Measurements from ENCODE around the gene PIGB. TPM values are rescaled to one million over a fixed set of nuclear protein-coding genes. Genes with fewer than 3 reads are reported as not detected.
A peak's percentile ranks its signal among the peaks of the same experiment; 100 is the strongest.

Gene PIGB
- total and polyA plus RNA-seq, 2 of the 13 experiments (the other 11 are each of a cell fraction or from before 2014, with no cell fraction given): 14.5 to 19.1 TPM

GRCh38 chr15:55403531-55403930 is 84.5 kb downstream of the PIGB start:
- ATAC-seq (no peak), FAIRE-seq (peak; percentile 60), DNase-seq (ENCODE audit: low spot score) (peak; percentile 44)
- Histone ChIP-seq H3K9me3 (ENCODE audit: low read length) (no peaks in the 10 kb centered on the region), H3K4me3 (replicated peaks in 1 of 3; ENCODE audit: insufficient read depth in 1 of 3, low read depth in 2 of 3, low read length in 3 of 3) (peak overlapping the region in 1 of 3 experiments; percentile 3; a peak in 1 of 6 replicates), H3K27ac (ENCODE audit: extremely low read length, insufficient read depth, low read length) (peak overlapping the region; percentile 66), H3K79me2 (ENCODE audit: insufficient read depth, low read length) (no peaks in the 10 kb centered on the region), H2AFZ (ENCODE audit: low read length) (no peak overlapping the region), H3K9ac (ENCODE audit: insufficient read depth, low read depth, low read length) (peak overlapping the region; percentile 41), H3K27me3 (ENCODE audit: control insufficient read depth in 1 of 2, insufficient read depth in 2 of 2, low read length in 2 of 2) (no peaks in the 10 kb centered on the region), H3K36me3 (replicated peaks in 1 of 2; ENCODE audit: control insufficient read depth in 1 of 2, insufficient read depth in 2 of 2, low read length in 2 of 2) (no peaks in the 10 kb centered on the region), H4K20me1 (ENCODE audit: insufficient read depth, low read length) (no peaks in the 10 kb centered on the region), H3K4me1 (ENCODE audit: insufficient read depth, low read length) (peaks cover 40% of the 10 kb centered on the region), H3K4me2 (ENCODE audit: low read depth, low read length) (peak overlapping the region; percentile 40)
- intact Hi-C loops (cut with micrococcal nuclease; ENCODE audit: unreplicated experiment): no loop called here
- POLR2A ChIA-PET: no interaction called here
- BruUV-seq (replicated peaks): no TSS peak
- CTCF ChIA-PET (ENCODE audit: low intra/inter-chr PET ratio, low total read pairs): no interaction called here
- in situ Hi-C loops (cut with HindIII; ENCODE audit: extremely low pct_ligation_motif_present, low pct_unique_long_range_greater_than_20kb): no loop called here
- no peak for TF ChIP-seq GPBP1L1 (CRISPR knock-in tag; IDR thresholded peaks at IDR 0.05)
- peak; percentile 89; the same call in 1 of the 2 replicates for TF ChIP-seq DDIT3 (CRISPR knock-in tag; IDR thresholded peaks at IDR 0.05)
- no peak for TF ChIP-seq EP300 (IDR thresholded peaks at IDR 0.05; ENCODE audit: low read depth in 2 of 2, low read length in 2 of 2)
- TF ChIP-seq EP300 (CRISPR knock-in tag; IDR thresholded peaks at IDR 0.05; ENCODE audit: borderline replicate concordance): peak; percentile 31; the same call in 1 of the 2 replicates
- peak; percentile 51; the same call in 1 of the 2 replicates for TF ChIP-seq NFE2L2 (IDR thresholded peaks at IDR 0.05; ENCODE audit: low read length)
- no peak for TF ChIP-seq ZKSCAN1 (IDR thresholded peaks at IDR 0.05; ENCODE audit: low read length)
- TF ChIP-seq ZNF331 (CRISPR knock-in tag; IDR thresholded peaks at IDR 0.05): 0 out of 2 replicates have a peak, but pooled peaks have one; percentile 23
- peak; percentile 90 for TF ChIP-seq CEBPG (CRISPR knock-in tag; IDR thresholded peaks at IDR 0.05)
- TF ChIP-seq ZSCAN29 (CRISPR knock-in tag; conservative IDR thresholded peaks at IDR 0.05): no peak
- TF ChIP-seq TFE3 (CRISPR knock-in tag; IDR thresholded peaks at IDR 0.05): no peak
- no peak for TF ChIP-seq ZNF792 (CRISPR knock-in tag; IDR thresholded peaks at IDR 0.05)
- TF ChIP-seq MAFK (conservative IDR thresholded peaks at IDR 0.05 in 1 of 2, IDR thresholded peaks at IDR 0.05 in 1 of 2; ENCODE audit: low read length in 2 of 2): peak; percentile 52 to 77
- no peak for TF ChIP-seq SRSF9 (IDR thresholded peaks at IDR 0.05; ENCODE audit: borderline replicate concordance, insufficient read depth, low read depth, low read length, poor library complexity, severe bottlenecking)
- TF ChIP-seq GATAD2A (CRISPR knock-in tag; IDR thresholded peaks at IDR 0.05): peak; percentile 60; the same call in 1 of the 2 replicates
- 0 out of 2 replicates have a peak, but pooled peaks have one; percentile 39 for TF ChIP-seq HNF4G (IDR thresholded peaks at IDR 0.05; ENCODE audit: borderline replicate concordance, low read depth, low read length)
- TF ChIP-seq HNF4G (CRISPR knock-in tag; IDR thresholded peaks at IDR 0.05; ENCODE audit: borderline replicate concordance, low read depth): no peak
- peak; percentile 75 for TF ChIP-seq CEBPB (IDR thresholded peaks at IDR 0.05; ENCODE audit: borderline replicate concordance, low read depth, low read length)
- TF ChIP-seq ZNF644 (CRISPR knock-in tag; IDR thresholded peaks at IDR 0.05; ENCODE audit: low read depth): no peak
- peak; percentile 60 for TF ChIP-seq MAFF (IDR thresholded peaks at IDR 0.05; ENCODE audit: low read depth, low read length)
- 0 out of 2 replicates have a peak, but pooled peaks have one; percentile 21 for TF ChIP-seq ARID5B (CRISPR knock-in tag; IDR thresholded peaks at IDR 0.05)
- TF ChIP-seq MIXL1 (CRISPR knock-in tag; IDR thresholded peaks at IDR 0.05): 0 out of 2 replicates have a peak, but pooled peaks have one; percentile 16

All from HepG2 (cell line).